ENCODE measurements around the gene PLEK.

GRCh38 chr2:68375582-68375981 lies 10.5 kb downstream of the PLEK start:
- TF ChIP-seq, protein P1, sequence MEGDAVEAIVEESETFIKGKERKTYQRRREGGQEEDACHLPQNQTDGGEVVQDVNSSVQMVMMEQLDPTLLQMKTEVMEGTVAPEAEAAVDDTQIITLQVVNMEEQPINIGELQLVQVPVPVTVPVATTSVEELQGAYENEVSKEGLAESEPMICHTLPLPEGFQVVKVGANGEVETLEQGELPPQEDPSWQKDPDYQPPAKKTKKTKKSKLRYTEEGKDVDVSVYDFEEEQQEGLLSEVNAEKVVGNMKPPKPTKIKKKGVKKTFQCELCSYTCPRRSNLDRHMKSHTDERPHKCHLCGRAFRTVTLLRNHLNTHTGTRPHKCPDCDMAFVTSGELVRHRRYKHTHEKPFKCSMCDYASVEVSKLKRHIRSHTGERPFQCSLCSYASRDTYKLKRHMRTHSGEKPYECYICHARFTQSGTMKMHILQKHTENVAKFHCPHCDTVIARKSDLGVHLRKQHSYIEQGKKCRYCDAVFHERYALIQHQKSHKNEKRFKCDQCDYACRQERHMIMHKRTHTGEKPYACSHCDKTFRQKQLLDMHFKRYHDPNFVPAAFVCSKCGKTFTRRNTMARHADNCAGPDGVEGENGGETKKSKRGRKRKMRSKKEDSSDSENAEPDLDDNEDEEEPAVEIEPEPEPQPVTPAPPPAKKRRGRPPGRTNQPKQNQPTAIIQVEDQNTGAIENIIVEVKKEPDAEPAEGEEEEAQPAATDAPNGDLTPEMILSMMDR (IDR thresholded peaks at IDR 0.05 in 4 of 5, conservative IDR thresholded peaks at IDR 0.05 in 1 of 5): no peak
- no peak for TF ChIP-seq POLR2A (IDR thresholded peaks at IDR 0.05)
